Neural cell (in vitro differentiated cells): ENCODE measurements around the gene TRAPPC10. TPM values are rescaled to one million over a fixed set of nuclear protein-coding genes. Genes with fewer than 3 reads are reported as not detected.

Experiments used
- H2AFZ ChIP-seq: fragments of 200-600, 300-800 bp; sonication (generic), shearing (Covaris generic); 2 replicates; pipeline ENCODE4 v1.6.0; 2014; ENCODE audit warnings: low read depth, mild to moderate bottlenecking, antibody characterized with exemption, low read length, moderate library complexity
- H3F3A ChIP-seq: fragments of 200-600 bp; shearing (Covaris generic); 2 replicates; pipeline ENCODE4 v1.6.1; 2016; ENCODE audit warnings: mild to moderate bottlenecking, moderate library complexity, mixed read lengths, antibody characterized with exemption, low read length; ENCODE audit not compliant: insufficient read depth, poor library complexity, severe bottlenecking
- H3K27ac ChIP-seq: fragments of 200-600, 300-800 bp; sonication (generic), shearing (Covaris generic); 2 replicates; pipeline ENCODE4 v1.5.1; 2014; ENCODE audit warnings: mild to moderate bottlenecking, low read length, moderate library complexity
- H3K27me3 ChIP-seq: fragments of 300-800, 200-600 bp; sonication (generic), shearing (Covaris generic); 2 replicates; pipeline ENCODE4 v1.6.0; 2014; ENCODE audit warnings: mild to moderate bottlenecking, low read depth, low read length, moderate library complexity; ENCODE audit not compliant: insufficient read depth
- H3K36me3 ChIP-seq: fragments of 300-800, 200-600 bp; sonication (generic), shearing (Covaris generic); 2 replicates; pipeline ENCODE4 v1.5.1; 2014; ENCODE audit warnings: mild to moderate bottlenecking, antibody characterized with exemption, low read length, moderate library complexity; ENCODE audit not compliant: insufficient read depth
- H3K4me2 ChIP-seq: fragments of 300-800, 200-600 bp; sonication (generic), shearing (Covaris generic); 2 replicates; pipeline ENCODE4 v1.6.0; 2014; ENCODE audit warnings: mild to moderate bottlenecking, low read length
- H3K4me3 ChIP-seq: fragments of 300-800, 200-600 bp; sonication (generic), shearing (Covaris generic); 2 replicates; pipeline ENCODE4 v1.5.1; 2014; ENCODE audit warnings: mild to moderate bottlenecking, low read length, moderate library complexity
- H3K79me2 ChIP-seq: fragments of 200-600 bp; shearing (Covaris generic); replicated peaks from 2 replicates; pipeline ENCODE4 v1.6.0; 2014; ENCODE audit warnings: mild to moderate bottlenecking, low read length, moderate library complexity; ENCODE audit not compliant: insufficient read depth
- H3K9ac ChIP-seq: fragments of 300-800, 200-600 bp; sonication (generic), shearing (Covaris generic); 2 replicates; pipeline ENCODE4 v1.6.1; 2016; ENCODE audit warnings: mild to moderate bottlenecking, low read length, mixed read lengths
- H3K9me2 ChIP-seq: fragments of 200-600 bp; shearing (Covaris generic); 2 replicates; pipeline ENCODE4 v1.6.1; 2016; ENCODE audit warnings: mild to moderate bottlenecking, low read length, mixed read lengths; ENCODE audit not compliant: insufficient read depth
- H3K9me3 ChIP-seq: fragments of 200-600, 300-800 bp; sonication (generic), shearing (Covaris generic); 2 replicates; pipeline ENCODE4 v1.6.1; 2016; ENCODE audit warnings: mild to moderate bottlenecking, mixed run types, low read length, moderate library complexity, mixed read lengths
- H4K20me1 ChIP-seq: fragments of 200-600 bp; shearing (Covaris generic); 2 replicates; pipeline ENCODE4 v1.6.1; 2016; ENCODE audit warnings: mild to moderate bottlenecking, mixed run types; ENCODE audit not compliant: insufficient read depth
- EP300 ChIP-seq: fragments of 450-650 bp; conservative IDR thresholded peaks from 2 replicates; pipeline ENCODE4 v1.6.1; 2014; ENCODE audit warnings: antibody characterized with exemption, mild to moderate bottlenecking, moderate library complexity; ENCODE audit not compliant: poor library complexity, severe bottlenecking
- EZH2 ChIP-seq: fragments of 200-600, 300-800 bp; shearing (Covaris generic), sonication (generic); IDR thresholded peaks from 2 replicates; pipeline ENCODE4 v1.6.1; 2014; ENCODE audit warnings: antibody characterized with exemption, low read length, borderline replicate concordance, mild to moderate bottlenecking; ENCODE audit not compliant: insufficient read depth, poor library complexity, severe bottlenecking
- MXI1 ChIP-seq: fragments of 450-650 bp; conservative IDR thresholded peaks from 2 replicates; pipeline ENCODE4 v1.6.1; 2014; ENCODE audit warnings: antibody characterized with exemption, mild to moderate bottlenecking; ENCODE audit not compliant: poor library complexity, severe bottlenecking
- POLR2AphosphoS5 ChIP-seq: IDR thresholded peaks from 2 replicates; pipeline ENCODE4 v1.6.1; 2012
- RAD21 ChIP-seq: fragments of 450-650 bp; conservative IDR thresholded peaks from 2 replicates; pipeline ENCODE4 v1.6.1; 2014; ENCODE audit warnings: antibody characterized with exemption, mild to moderate bottlenecking, moderate library complexity
- SMC3 ChIP-seq: fragments of 450-650 bp; conservative IDR thresholded peaks from 2 replicates; pipeline ENCODE4 v1.6.1; 2014; ENCODE audit warnings: antibody characterized with exemption, mild to moderate bottlenecking, moderate library complexity; ENCODE audit not compliant: poor library complexity
- TAF1 ChIP-seq: IDR thresholded peaks from 2 replicates; pipeline ENCODE4 v1.6.1; 2012; ENCODE audit warnings: low read depth
- polyA plus RNA-seq: library from polyadenylated mRNA; depleted of rRNA; stranded (reverse); fragments of >200 nt; gene quantifications from 2 replicates; pipeline ENCODE4 v1.2.3, GENCODE V29; 2014
- TF ChIP-seq, protein P1 (sequence below): fragments of 450-650 bp; IDR thresholded peaks from 2 replicates; pipeline ENCODE4 v1.5.1; 2014; ENCODE audit warnings: antibody characterized with exemption, mild to moderate bottlenecking, moderate library complexity; ENCODE audit not compliant: poor library complexity, severe bottlenecking
- TF ChIP-seq, protein P2 (sequence below): IDR thresholded peaks from 2 replicates; pipeline ENCODE4 v1.6.1; 2012; ENCODE audit warnings: borderline replicate concordance

The TRAPPC10 gene
- polyA plus RNA-seq, 1 donor from 2014 or later: 17.8 TPM

DNA sequence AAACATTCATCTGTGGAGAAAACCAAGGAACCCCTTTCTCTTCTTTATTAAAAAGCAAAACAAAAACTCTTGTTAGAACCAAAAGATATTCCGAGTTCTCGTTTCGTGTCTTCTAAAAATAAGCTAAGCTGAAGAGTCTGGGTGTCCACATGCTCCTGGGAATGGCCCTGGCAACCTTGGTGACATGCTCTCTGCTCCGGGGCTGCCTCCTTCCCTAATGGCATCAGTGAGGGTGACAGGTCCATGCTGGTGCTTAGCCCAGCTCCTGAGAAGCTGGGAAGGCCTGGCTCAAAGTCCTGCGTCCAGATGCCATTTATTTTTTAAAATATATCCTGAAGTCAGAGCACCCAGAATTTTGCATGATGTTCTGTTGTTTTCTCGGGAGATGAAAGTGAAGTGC, 24.6 kb upstream of the TRAPPC10 start:
- no peak overlapping the region for H3K4me3 ChIP-seq
- H3K9me2 ChIP-seq: no peaks in the 10 kb centered on the region
- H3K9me3 ChIP-seq: no peaks in the 10 kb centered on the region
- no peak overlapping the region for H2AFZ ChIP-seq
- no peak overlapping the region for H3K9ac ChIP-seq
- TF ChIP-seq EZH2 (no peak), TAF1 (no peak), MXI1 (no peak), SMC3 (no peak), RAD21 (no peak), EP300 (no peak), POLR2AphosphoS5 (no peak)
- TF ChIP-seq, protein P1, sequence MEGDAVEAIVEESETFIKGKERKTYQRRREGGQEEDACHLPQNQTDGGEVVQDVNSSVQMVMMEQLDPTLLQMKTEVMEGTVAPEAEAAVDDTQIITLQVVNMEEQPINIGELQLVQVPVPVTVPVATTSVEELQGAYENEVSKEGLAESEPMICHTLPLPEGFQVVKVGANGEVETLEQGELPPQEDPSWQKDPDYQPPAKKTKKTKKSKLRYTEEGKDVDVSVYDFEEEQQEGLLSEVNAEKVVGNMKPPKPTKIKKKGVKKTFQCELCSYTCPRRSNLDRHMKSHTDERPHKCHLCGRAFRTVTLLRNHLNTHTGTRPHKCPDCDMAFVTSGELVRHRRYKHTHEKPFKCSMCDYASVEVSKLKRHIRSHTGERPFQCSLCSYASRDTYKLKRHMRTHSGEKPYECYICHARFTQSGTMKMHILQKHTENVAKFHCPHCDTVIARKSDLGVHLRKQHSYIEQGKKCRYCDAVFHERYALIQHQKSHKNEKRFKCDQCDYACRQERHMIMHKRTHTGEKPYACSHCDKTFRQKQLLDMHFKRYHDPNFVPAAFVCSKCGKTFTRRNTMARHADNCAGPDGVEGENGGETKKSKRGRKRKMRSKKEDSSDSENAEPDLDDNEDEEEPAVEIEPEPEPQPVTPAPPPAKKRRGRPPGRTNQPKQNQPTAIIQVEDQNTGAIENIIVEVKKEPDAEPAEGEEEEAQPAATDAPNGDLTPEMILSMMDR: no peak
- TF ChIP-seq, protein P2, sequence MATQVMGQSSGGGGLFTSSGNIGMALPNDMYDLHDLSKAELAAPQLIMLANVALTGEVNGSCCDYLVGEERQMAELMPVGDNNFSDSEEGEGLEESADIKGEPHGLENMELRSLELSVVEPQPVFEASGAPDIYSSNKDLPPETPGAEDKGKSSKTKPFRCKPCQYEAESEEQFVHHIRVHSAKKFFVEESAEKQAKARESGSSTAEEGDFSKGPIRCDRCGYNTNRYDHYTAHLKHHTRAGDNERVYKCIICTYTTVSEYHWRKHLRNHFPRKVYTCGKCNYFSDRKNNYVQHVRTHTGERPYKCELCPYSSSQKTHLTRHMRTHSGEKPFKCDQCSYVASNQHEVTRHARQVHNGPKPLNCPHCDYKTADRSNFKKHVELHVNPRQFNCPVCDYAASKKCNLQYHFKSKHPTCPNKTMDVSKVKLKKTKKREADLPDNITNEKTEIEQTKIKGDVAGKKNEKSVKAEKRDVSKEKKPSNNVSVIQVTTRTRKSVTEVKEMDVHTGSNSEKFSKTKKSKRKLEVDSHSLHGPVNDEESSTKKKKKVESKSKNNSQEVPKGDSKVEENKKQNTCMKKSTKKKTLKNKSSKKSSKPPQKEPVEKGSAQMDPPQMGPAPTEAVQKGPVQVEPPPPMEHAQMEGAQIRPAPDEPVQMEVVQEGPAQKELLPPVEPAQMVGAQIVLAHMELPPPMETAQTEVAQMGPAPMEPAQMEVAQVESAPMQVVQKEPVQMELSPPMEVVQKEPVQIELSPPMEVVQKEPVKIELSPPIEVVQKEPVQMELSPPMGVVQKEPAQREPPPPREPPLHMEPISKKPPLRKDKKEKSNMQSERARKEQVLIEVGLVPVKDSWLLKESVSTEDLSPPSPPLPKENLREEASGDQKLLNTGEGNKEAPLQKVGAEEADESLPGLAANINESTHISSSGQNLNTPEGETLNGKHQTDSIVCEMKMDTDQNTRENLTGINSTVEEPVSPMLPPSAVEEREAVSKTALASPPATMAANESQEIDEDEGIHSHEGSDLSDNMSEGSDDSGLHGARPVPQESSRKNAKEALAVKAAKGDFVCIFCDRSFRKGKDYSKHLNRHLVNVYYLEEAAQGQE: no peak
- no peaks in the 10 kb centered on the region for H4K20me1 ChIP-seq
- no peaks in the 10 kb centered on the region for H3K36me3 ChIP-seq
- no peak overlapping the region for H3K27ac ChIP-seq
- H3K27me3 ChIP-seq: no peaks in the 10 kb centered on the region
- no peaks in the 10 kb centered on the region for H3F3A ChIP-seq
- H3K4me2 ChIP-seq: no peak overlapping the region
- H3K79me2 ChIP-seq: no peaks in the 10 kb centered on the region

DNA sequence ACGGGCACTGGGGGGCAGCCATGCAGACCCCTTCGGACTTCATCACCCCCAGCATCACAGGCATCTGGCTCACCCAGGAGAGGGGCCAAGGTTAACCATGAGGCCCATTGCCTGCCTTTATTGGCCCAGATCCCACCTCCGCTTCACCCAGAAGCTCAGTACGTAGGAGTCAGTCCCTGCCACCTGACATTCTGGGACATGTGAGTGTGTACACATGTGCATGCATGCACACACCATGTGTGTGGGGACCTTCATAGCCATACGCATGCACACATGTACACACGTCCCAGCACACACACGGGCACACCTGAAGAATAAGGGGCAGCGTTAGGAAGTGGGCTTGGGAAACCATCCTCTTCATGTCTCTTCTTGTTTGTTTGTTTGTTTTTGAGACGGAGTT, 24.1 kb upstream of the TRAPPC10 start:
- H3K9ac ChIP-seq: no peak overlapping the region

More for the DNA sequence above, 24.1 kb upstream of the TRAPPC10 start:
- Histone ChIP-seq H3K27ac (no peak overlapping the region), H2AFZ (no peak overlapping the region), H3K4me2 (no peak overlapping the region), H4K20me1 (no peaks in the 10 kb centered on the region), H3F3A (no peaks in the 10 kb centered on the region), H3K9me3 (no peaks in the 10 kb centered on the region), H3K9me2 (no peaks in the 10 kb centered on the region), H3K36me3 (no peaks in the 10 kb centered on the region), H3K27me3 (no peaks in the 10 kb centered on the region), H3K79me2 (no peaks in the 10 kb centered on the region), H3K4me3 (no peak overlapping the region)
- no peak for TF ChIP-seq EP300
- no peak for TF ChIP-seq POLR2AphosphoS5
- TF ChIP-seq EZH2: no peak
- TF ChIP-seq, protein P1: no peak
- TF ChIP-seq SMC3: no peak
